Astrocyte (in vitro differentiated cells and primary cell): ENCODE results near the gene OXSR1. TPM values are rescaled to one million over a fixed set of nuclear protein-coding genes. Genes with fewer than 3 reads are reported as not detected.

Source experiments
- DNase-seq: peaks from one replicate; pipeline ENCODE4 v3.0.0-alpha.2; 2010; ENCODE audit warnings: low read depth
- FAIRE-seq: peaks from 2 replicates; lab custom pipeline; 2011; peaks lifted over from hg19 to GRCh38; lab: Jason Lieb, UNC
- H2AFZ ChIP-seq: 2 replicates; pipeline ENCODE4 v1.6.0; 2012; ENCODE audit warnings: low read depth, low read length, inconsistent platforms
- H3K27ac ChIP-seq: 2 replicates; pipeline ENCODE4 v1.5.1; 2011; ENCODE audit warnings: low read depth, low read length, inconsistent platforms
- H3K27me3 ChIP-seq: 2 replicates; pipeline ENCODE4 v1.6.0; 2011; ENCODE audit warnings: low read length, inconsistent platforms; ENCODE audit not compliant: insufficient read depth
- H3K36me3 ChIP-seq: 2 replicates; pipeline ENCODE4 v1.5.1; 2011; ENCODE audit warnings: low read length, inconsistent platforms; ENCODE audit not compliant: insufficient read depth
- H3K4me1 ChIP-seq: 2 replicates; pipeline ENCODE4 v1.5.1; 2011; ENCODE audit warnings: low read length, inconsistent platforms; ENCODE audit not compliant: insufficient read depth
- H3K4me2 ChIP-seq: 2 replicates; pipeline ENCODE4 v1.6.0; 2012; ENCODE audit warnings: low read length, inconsistent platforms
- H3K4me3 ChIP-seq: 2 replicates; pipeline ENCODE4 v1.5.1; 2011; ENCODE audit warnings: low read depth, mild to moderate bottlenecking, low read length, inconsistent platforms; ENCODE audit not compliant: insufficient read depth
- H3K79me2 ChIP-seq: 2 replicates; pipeline ENCODE4 v1.6.0; 2012; ENCODE audit warnings: mild to moderate bottlenecking, low read length, inconsistent platforms; ENCODE audit not compliant: insufficient read depth
- H3K9ac ChIP-seq: 2 replicates; pipeline ENCODE4 v1.6.0; 2012; ENCODE audit warnings: mild to moderate bottlenecking, low read length, inconsistent platforms
- H3K9me3 ChIP-seq: 2 replicates; pipeline ENCODE4 v1.5.1; 2012; ENCODE audit warnings: low read depth, mild to moderate bottlenecking, low read length, inconsistent platforms; ENCODE audit not compliant: insufficient read depth
- H4K20me1 ChIP-seq: 2 replicates; pipeline ENCODE4 v1.6.0; 2012; ENCODE audit warnings: low read length, inconsistent platforms; ENCODE audit not compliant: insufficient read depth
- H3K27ac Mint-ChIP-seq: one replicate; pipeline ENCODE4 v1.8.0; 2021; ENCODE audit warnings: mild to moderate bottlenecking, mixed read lengths; ENCODE audit not compliant: unreplicated experiment
- H3K27me3 Mint-ChIP-seq: one replicate; pipeline ENCODE4 v1.8.0; 2021; ENCODE audit warnings: low read depth, mixed read lengths; ENCODE audit not compliant: unreplicated experiment
- H3K36me3 Mint-ChIP-seq: one replicate; pipeline ENCODE4 v1.8.0; 2021; ENCODE audit warnings: low read depth, mixed read lengths; ENCODE audit not compliant: unreplicated experiment
- H3K4me1 Mint-ChIP-seq: one replicate; pipeline ENCODE4 v1.8.0; 2021; ENCODE audit warnings: low read depth, mixed read lengths; ENCODE audit not compliant: unreplicated experiment
- H3K4me3 Mint-ChIP-seq: one replicate; pipeline ENCODE4 v1.8.0; 2021; ENCODE audit warnings: mild to moderate bottlenecking, moderate library complexity, mixed read lengths; ENCODE audit not compliant: unreplicated experiment
- H3K9me3 Mint-ChIP-seq: one replicate; pipeline ENCODE4 v1.8.0; 2021; ENCODE audit warnings: mild to moderate bottlenecking, mixed read lengths; ENCODE audit not compliant: unreplicated experiment
- EZH2 ChIP-seq: IDR thresholded peaks from 2 replicates; pipeline ENCODE4 v1.6.1; 2012; ENCODE audit warnings: mild to moderate bottlenecking, low read length, inconsistent platforms; ENCODE audit not compliant: insufficient read depth
- total RNA-seq: library from RNA; stranded (reverse); gene quantifications from 2 replicates; pipeline ENCODE4 v1.2.1, GENCODE V29; 2021
- TF ChIP-seq, protein P1 (sequence below): IDR thresholded peaks from 2 replicates; pipeline ENCODE4 v1.5.1; 2011; ENCODE audit warnings: low read depth, mild to moderate bottlenecking, inconsistent platforms, low read length, moderate library complexity; ENCODE audit not compliant: insufficient read depth

Gene OXSR1
- total RNA-seq, 1 donor from 2014 or later: 83.1 TPM

DNA sequence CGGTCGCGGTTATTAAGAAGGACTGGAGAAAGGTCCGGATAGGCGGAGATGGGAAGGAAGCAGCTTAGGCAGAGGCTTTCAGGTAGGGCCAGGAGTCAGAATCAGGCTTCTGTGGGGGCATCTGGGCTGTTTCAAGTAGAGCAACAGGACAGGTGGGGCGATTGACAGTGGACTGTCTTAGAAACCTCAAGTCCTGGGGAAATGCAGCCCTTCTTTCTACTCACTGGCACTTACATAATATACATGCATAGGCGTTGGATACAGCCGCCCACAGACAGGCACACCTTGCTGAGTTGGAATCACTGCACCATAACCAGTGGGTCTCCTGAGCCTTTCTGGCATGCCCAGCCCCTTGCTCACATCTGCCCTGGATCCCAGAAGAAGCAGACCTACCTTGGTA, 26.1 kb upstream of the OXSR1 start:
- H3K9ac ChIP-seq: peak overlapping the region; percentile 73
- H3K4me2 ChIP-seq: peak overlapping the region; percentile 92
- TF ChIP-seq, protein P1, sequence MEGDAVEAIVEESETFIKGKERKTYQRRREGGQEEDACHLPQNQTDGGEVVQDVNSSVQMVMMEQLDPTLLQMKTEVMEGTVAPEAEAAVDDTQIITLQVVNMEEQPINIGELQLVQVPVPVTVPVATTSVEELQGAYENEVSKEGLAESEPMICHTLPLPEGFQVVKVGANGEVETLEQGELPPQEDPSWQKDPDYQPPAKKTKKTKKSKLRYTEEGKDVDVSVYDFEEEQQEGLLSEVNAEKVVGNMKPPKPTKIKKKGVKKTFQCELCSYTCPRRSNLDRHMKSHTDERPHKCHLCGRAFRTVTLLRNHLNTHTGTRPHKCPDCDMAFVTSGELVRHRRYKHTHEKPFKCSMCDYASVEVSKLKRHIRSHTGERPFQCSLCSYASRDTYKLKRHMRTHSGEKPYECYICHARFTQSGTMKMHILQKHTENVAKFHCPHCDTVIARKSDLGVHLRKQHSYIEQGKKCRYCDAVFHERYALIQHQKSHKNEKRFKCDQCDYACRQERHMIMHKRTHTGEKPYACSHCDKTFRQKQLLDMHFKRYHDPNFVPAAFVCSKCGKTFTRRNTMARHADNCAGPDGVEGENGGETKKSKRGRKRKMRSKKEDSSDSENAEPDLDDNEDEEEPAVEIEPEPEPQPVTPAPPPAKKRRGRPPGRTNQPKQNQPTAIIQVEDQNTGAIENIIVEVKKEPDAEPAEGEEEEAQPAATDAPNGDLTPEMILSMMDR: no peak
- TF ChIP-seq EZH2: no peak
- H4K20me1 ChIP-seq: peaks cover 18% of the 10 kb centered on the region
- peaks cover 36% of the 10 kb centered on the region for H3K79me2 ChIP-seq
- H3K4me1 ChIP-seq: peaks cover 18% of the 10 kb centered on the region
- H3K36me3 Mint-ChIP-seq: peaks cover 21% of the 10 kb centered on the region
- no peaks in the 10 kb centered on the region for H3K36me3 ChIP-seq
- H3K9me3 Mint-ChIP-seq: no peaks in the 10 kb centered on the region
- H3K27me3 Mint-ChIP-seq: no peaks in the 10 kb centered on the region
- peak overlapping the region; percentile 92 for H2AFZ ChIP-seq
- no peaks in the 10 kb centered on the region for H3K9me3 ChIP-seq
- H3K4me3 Mint-ChIP-seq: peak overlapping the region; percentile 93
- peaks cover 33% of the 10 kb centered on the region for H3K4me1 Mint-ChIP-seq
- H3K27me3 ChIP-seq: no peaks in the 10 kb centered on the region
- DNase-seq (no peak), FAIRE-seq (no peak)
- H3K27ac ChIP-seq: no peak overlapping the region
- H3K4me3 ChIP-seq: peak overlapping the region; percentile 76
- H3K27ac Mint-ChIP-seq: peak overlapping the region; percentile 58

GRCh38 chr3:38139652-38140051, 25.7 kb upstream of the OXSR1 start:
- no peak for TF ChIP-seq EZH2
- TF ChIP-seq, protein P1: no peak
- Mint-ChIP-seq H3K4me1 (peaks cover 31% of the 10 kb centered on the region), H3K9me3 (no peaks in the 10 kb centered on the region), H3K4me3 (peak overlapping the region; percentile 93), H3K36me3 (peaks cover 18% of the 10 kb centered on the region), H3K27me3 (no peaks in the 10 kb centered on the region), H3K27ac (no peak overlapping the region)
- H3K4me1 ChIP-seq: peaks cover 18% of the 10 kb centered on the region
- H3K9ac ChIP-seq: peak overlapping the region; percentile 73
- no peak overlapping the region for H2AFZ ChIP-seq
- H3K4me3 ChIP-seq: peak overlapping the region; percentile 76
- DNase-seq (no peak), FAIRE-seq (no peak)
- H3K36me3 ChIP-seq: no peaks in the 10 kb centered on the region
- H3K79me2 ChIP-seq: peaks cover 36% of the 10 kb centered on the region
- peak overlapping the region; percentile 92 for H3K4me2 ChIP-seq
- H4K20me1 ChIP-seq: peaks cover 14% of the 10 kb centered on the region
- no peaks in the 10 kb centered on the region for H3K27me3 ChIP-seq
- no peak overlapping the region for H3K27ac ChIP-seq
- no peaks in the 10 kb centered on the region for H3K9me3 ChIP-seq

DNA sequence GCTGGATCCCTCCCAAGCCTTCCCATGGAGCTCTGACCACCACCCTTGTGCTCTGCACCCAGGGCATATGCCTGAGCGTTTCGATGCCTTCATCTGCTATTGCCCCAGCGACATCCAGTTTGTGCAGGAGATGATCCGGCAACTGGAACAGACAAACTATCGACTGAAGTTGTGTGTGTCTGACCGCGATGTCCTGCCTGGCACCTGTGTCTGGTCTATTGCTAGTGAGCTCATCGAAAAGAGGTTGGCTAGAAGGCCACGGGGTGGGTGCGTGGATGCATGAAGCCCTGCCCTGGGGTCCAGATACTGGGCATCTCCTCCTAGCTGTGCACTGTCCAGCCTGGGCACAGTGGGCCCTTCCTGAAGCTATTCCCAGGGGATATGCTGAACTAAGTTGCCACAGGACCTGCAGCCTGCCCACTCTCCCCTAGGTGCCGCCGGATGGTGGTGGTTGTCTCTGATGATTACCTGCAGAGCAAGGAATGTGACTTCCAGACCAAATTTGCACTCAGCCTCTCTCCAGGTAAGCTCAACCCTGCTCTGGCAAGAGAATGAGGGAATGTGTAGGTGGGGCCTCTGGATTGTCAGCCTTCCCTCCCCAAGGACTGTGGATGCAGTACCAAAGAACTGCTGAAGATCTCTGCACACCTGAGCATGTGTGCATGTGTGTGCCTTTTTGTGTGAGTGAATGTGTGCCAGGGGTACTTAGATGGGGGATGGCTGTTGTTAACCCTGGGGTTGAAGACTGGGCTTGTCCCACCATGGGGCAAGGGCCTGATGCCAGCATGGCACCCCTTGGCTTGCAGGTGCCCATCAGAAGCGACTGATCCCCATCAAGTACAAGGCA, 24.8 kb upstream of the OXSR1 start:
- no peak overlapping the region for H3K4me3 ChIP-seq

More for the DNA sequence above, 24.8 kb upstream of the OXSR1 start:
- no peaks in the 10 kb centered on the region for H3K9me3 Mint-ChIP-seq
- H3K4me1 Mint-ChIP-seq: peaks cover 25% of the 10 kb centered on the region
- no peak overlapping the region for H3K27ac Mint-ChIP-seq
- no peaks in the 10 kb centered on the region for H3K36me3 ChIP-seq
- TF ChIP-seq, protein P1: no peak
- TF ChIP-seq EZH2: no peak
- H3K9me3 ChIP-seq: no peaks in the 10 kb centered on the region
- peaks cover 18% of the 10 kb centered on the region for H3K36me3 Mint-ChIP-seq
- FAIRE-seq: no peak
- no peak overlapping the region for H3K4me3 Mint-ChIP-seq
- H4K20me1 ChIP-seq: peaks cover 14% of the 10 kb centered on the region
- no peak overlapping the region for H2AFZ ChIP-seq
- H3K79me2 ChIP-seq: peaks cover 33% of the 10 kb centered on the region
- H3K4me2 ChIP-seq: no peak overlapping the region
- H3K27me3 ChIP-seq: no peaks in the 10 kb centered on the region
- no peak overlapping the region for H3K27ac ChIP-seq
- no peaks in the 10 kb centered on the region for H3K27me3 Mint-ChIP-seq
- H3K4me1 ChIP-seq: peaks cover 18% of the 10 kb centered on the region
- no peak for DNase-seq
- no peak overlapping the region for H3K9ac ChIP-seq
